Osteocyte (in vitro differentiated cells): ENCODE measurements around the gene CCNI. TPM values are rescaled to one million over a fixed set of nuclear protein-coding genes. Genes with fewer than 3 reads are reported as not detected.
"Not testable (repeated sequence)": the region's sequence is repeated elsewhere in the genome, so short reads cannot be mapped to it uniquely, and the experiment has no call there.

ENCODE experiments used
- DNase-seq: peaks from one replicate; pipeline ENCODE4 v3.0.0; 2021; ENCODE audit warnings: mixed read lengths; ENCODE audit not compliant: unreplicated experiment; ENCODE audit errors: extremely low spot score
- H3K27ac Mint-ChIP-seq: one replicate; pipeline ENCODE4 v1.8.0; 2021; ENCODE audit warnings: mild to moderate bottlenecking, mixed read lengths; ENCODE audit not compliant: unreplicated experiment
- H3K27me3 Mint-ChIP-seq: one replicate; pipeline ENCODE4 v1.8.0; 2021; ENCODE audit warnings: mixed read lengths; ENCODE audit not compliant: unreplicated experiment
- H3K36me3 Mint-ChIP-seq: one replicate; pipeline ENCODE4 v1.8.0; 2021; ENCODE audit warnings: mixed read lengths; ENCODE audit not compliant: unreplicated experiment
- H3K4me1 Mint-ChIP-seq: one replicate; pipeline ENCODE4 v1.8.0; 2021; ENCODE audit warnings: mixed read lengths; ENCODE audit not compliant: unreplicated experiment
- H3K4me3 Mint-ChIP-seq: one replicate; pipeline ENCODE4 v1.8.0; 2021; ENCODE audit warnings: mild to moderate bottlenecking, moderate library complexity, mixed read lengths; ENCODE audit not compliant: unreplicated experiment
- H3K9me3 Mint-ChIP-seq: one replicate; pipeline ENCODE4 v1.8.0; 2021; ENCODE audit warnings: mixed read lengths; ENCODE audit not compliant: unreplicated experiment
- CTCF ChIP-seq: fragments of 200-600 bp; sonication (generic); IDR thresholded peaks from 2 replicates; pipeline ENCODE4 v1.5.0; 2021; ENCODE audit warnings: antibody characterized with exemption, mild to moderate bottlenecking, moderate library complexity
- total RNA-seq: library from RNA; stranded (reverse); gene quantifications from 2 replicates; pipeline ENCODE4 v1.2.1, GENCODE V29; 2021

CCNI gene
- total RNA-seq, 1 donor from 2014 or later = 329 TPM

DNA sequence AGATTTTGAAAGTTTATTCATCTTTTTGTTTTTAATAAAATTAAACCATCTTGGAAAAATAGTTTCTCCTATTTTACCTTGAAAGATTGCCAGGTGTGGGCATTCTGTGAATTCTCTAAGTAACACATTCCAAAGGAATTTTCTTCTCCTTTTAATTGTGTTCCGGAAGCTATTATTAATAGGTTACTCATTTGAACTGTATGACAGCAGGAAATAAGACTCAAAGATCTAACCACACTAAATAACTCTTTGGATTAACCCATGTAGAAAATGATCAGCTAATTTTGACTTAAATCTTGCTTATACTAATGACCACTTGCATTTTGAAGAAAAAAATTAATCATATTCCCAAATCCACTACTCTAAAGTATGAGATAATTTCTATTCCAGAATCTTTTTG is 17.6 kb upstream of the CCNI start:
- no peak for DNase-seq
- TF ChIP-seq CTCF = no peak
- Mint-ChIP-seq H3K36me3 (no peaks in the 10 kb centered on the region), H3K27ac (no peak overlapping the region), H3K4me1 (peaks cover 13% of the 10 kb centered on the region), H3K27me3 (no peaks in the 10 kb centered on the region), H3K9me3 (no peaks in the 10 kb centered on the region), H3K4me3 (no peak overlapping the region)

DNA sequence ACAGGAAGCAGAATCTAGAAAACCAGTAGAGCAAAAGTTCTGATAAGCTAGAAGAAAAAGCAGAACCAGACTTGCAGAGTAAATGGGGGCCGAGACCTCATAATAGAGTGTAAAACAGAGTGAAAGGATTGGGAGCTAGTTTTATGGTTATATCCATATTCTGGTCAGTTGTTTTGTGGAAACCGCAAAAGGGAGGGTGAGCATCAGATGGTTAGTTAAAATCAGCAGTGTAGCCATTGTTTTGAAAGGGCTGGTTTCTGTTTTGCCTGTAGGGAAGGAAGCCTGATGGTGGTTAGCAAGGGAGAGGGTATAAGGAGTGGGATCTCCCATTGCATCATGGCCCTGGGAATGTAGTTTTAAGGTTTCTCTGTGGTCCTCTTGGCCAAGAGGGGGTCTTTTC is 17.2 kb upstream of the CCNI start:
- Mint-ChIP-seq H3K27me3 (no peaks in the 10 kb centered on the region), H3K4me1 (peaks cover 13% of the 10 kb centered on the region), H3K9me3 (no peaks in the 10 kb centered on the region), H3K4me3 (no peak overlapping the region), H3K36me3 (no peaks in the 10 kb centered on the region), H3K27ac (peak overlapping the region; percentile 67)
- no peak for TF ChIP-seq CTCF
- no peak for DNase-seq

GRCh38 chr4:77089866-77090265 is 14.1 kb upstream of the CCNI start:
- Mint-ChIP-seq H3K9me3 (no peaks in the 10 kb centered on the region), H3K36me3 (no peaks in the 10 kb centered on the region), H3K27ac (no peak overlapping the region), H3K4me3 (no peak overlapping the region), H3K4me1 (peaks cover 10% of the 10 kb centered on the region), H3K27me3 (no peaks in the 10 kb centered on the region)
- DNase-seq = no peak
- no peak for TF ChIP-seq CTCF

DNA sequence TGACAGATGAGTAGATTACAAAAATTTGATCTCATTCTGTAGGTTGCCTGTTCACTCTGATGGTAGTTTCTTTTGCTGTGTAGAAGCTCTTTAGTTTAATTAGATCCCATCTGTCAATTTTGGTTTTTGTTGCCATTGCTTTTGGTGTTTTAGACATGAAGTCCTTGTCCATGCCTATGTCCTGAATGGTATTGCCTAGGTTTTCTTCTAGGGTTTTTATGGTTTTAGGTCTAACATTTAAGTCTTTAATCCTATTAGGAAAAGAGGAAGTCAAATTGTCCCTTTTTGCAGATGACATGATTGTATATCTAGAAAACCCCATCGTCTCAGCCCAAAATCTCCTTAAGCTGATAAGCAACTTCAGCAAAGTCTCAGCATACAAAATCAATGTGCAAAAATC is 11.2 kb upstream of the CCNI start:
- not testable (repeated sequence) for DNase-seq, H3K27me3 Mint-ChIP-seq, H3K36me3 Mint-ChIP-seq, H3K9me3 Mint-ChIP-seq, H3K4me3 Mint-ChIP-seq, H3K27ac Mint-ChIP-seq, H3K4me1 Mint-ChIP-seq

- DNase-seq = no peak
- no peaks in the 10 kb centered on the region for H3K9me3 Mint-ChIP-seq
- H3K27ac Mint-ChIP-seq = no peak overlapping the region
- no peaks in the 10 kb centered on the region for H3K36me3 Mint-ChIP-seq
- no peak for TF ChIP-seq CTCF
- no peaks in the 10 kb centered on the region for H3K27me3 Mint-ChIP-seq
- no peak overlapping the region for H3K4me3 Mint-ChIP-seq
- H3K4me1 Mint-ChIP-seq = no peaks in the 10 kb centered on the region
Observed at GRCh38 chr4:77084019-77084639, 8.3 kb upstream of the CCNI start.
